ENCODE measurements around the gene GALNT9. TPM values are rescaled to one million over a fixed set of nuclear protein-coding genes. Genes with fewer than 3 reads are reported as not detected.

GALNT9 gene
- total and polyA plus RNA-seq, 2 experiments from 2014 or later = 3.9 to 4.7 TPM

GRCh38 chr12:132206046-132206434 lies 123.3 kb downstream of the GALNT9 start:
- WGBS (ENCODE audit: low lambda C conversion rate, missing lambda C conversion rate) = 77% methylated on average over 13 of the region's 14 CpGs
- Histone ChIP-seq H3K36me3 (replicated peaks; ENCODE audit: insufficient read depth, low read depth) (no peaks in the 10 kb centered on the region), H3K9me3 (ENCODE audit: low read depth) (no peaks in the 10 kb centered on the region), H3K27me3 (peaks cover 9% of the 10 kb centered on the region), H3K27ac (no peak overlapping the region), H3K4me3 (no peak overlapping the region), H3K4me2 (peak overlapping the region; percentile 70), H3K9me2 (replicated peaks; ENCODE audit: insufficient read depth) (no peaks in the 10 kb centered on the region), H3K79me2 (no peaks in the 10 kb centered on the region), H3K4me1 (ENCODE audit: insufficient read depth) (no peaks in the 10 kb centered on the region), H2AFZ (no peak overlapping the region), H4K20me1 (ENCODE audit: insufficient read depth, poor library complexity, severe bottlenecking) (no peaks in the 10 kb centered on the region)
- no peak for DNase-seq (ENCODE audit: low spot score)
- TF ChIP-seq EZH2 (IDR thresholded peaks at IDR 0.05; ENCODE audit: borderline replicate concordance) (no peak), CTCF (IDR thresholded peaks at IDR 0.05; ENCODE audit: poor library complexity) (no peak), EZH2phosphoT487 (IDR thresholded peaks at IDR 0.05; ENCODE audit: low read depth, severe bottlenecking, unreplicated experiment) (no peak)

- WGBS (ENCODE audit: low lambda C conversion rate, missing lambda C conversion rate) = 59% methylated on average over 50 of the region's 53 CpGs
- DNase-seq (ENCODE audit: low spot score) = no peak
- Histone ChIP-seq H3K36me3 (replicated peaks; ENCODE audit: insufficient read depth, low read depth) (no peaks in the 10 kb centered on the region), H3K27ac (no peak overlapping the region), H3K9me2 (replicated peaks; ENCODE audit: insufficient read depth) (no peaks in the 10 kb centered on the region), H3K79me2 (no peaks in the 10 kb centered on the region), H3K4me2 (peak overlapping the region; percentile 70), H3K4me3 (no peak overlapping the region), H3K9me3 (ENCODE audit: low read depth) (no peaks in the 10 kb centered on the region), H3K27me3 (peaks cover 9% of the 10 kb centered on the region), H2AFZ (no peak overlapping the region), H3K4me1 (ENCODE audit: insufficient read depth) (no peaks in the 10 kb centered on the region), H4K20me1 (ENCODE audit: insufficient read depth, poor library complexity, severe bottlenecking) (no peaks in the 10 kb centered on the region)
- no peak for TF ChIP-seq CTCF (IDR thresholded peaks at IDR 0.05; ENCODE audit: poor library complexity)
- no peak for TF ChIP-seq EZH2phosphoT487 (IDR thresholded peaks at IDR 0.05; ENCODE audit: low read depth, severe bottlenecking, unreplicated experiment)
- TF ChIP-seq EZH2 (IDR thresholded peaks at IDR 0.05; ENCODE audit: borderline replicate concordance) = no peak
Observed at GRCh38 chr12:132205271-132206045, 123.9 kb downstream of the GALNT9 start.

GRCh38 chr12:132204793-132205270 lies 124.6 kb downstream of the GALNT9 start:
- no peaks in the 10 kb centered on the region for H3K9me3 ChIP-seq (ENCODE audit: low read depth)
- no peak overlapping the region for H3K4me3 ChIP-seq
- no peaks in the 10 kb centered on the region for H3K4me1 ChIP-seq (ENCODE audit: insufficient read depth)
- H3K4me2 ChIP-seq = peak overlapping the region; percentile 70
- H2AFZ ChIP-seq = no peak overlapping the region
- no peaks in the 10 kb centered on the region for H4K20me1 ChIP-seq (ENCODE audit: insufficient read depth, poor library complexity, severe bottlenecking)
- peaks cover 9% of the 10 kb centered on the region for H3K27me3 ChIP-seq
- no peak for DNase-seq (ENCODE audit: low spot score)
- 65% methylated on average over 20 of the region's 20 CpGs for WGBS (ENCODE audit: low lambda C conversion rate, missing lambda C conversion rate)
- H3K36me3 ChIP-seq (replicated peaks; ENCODE audit: insufficient read depth, low read depth) = no peaks in the 10 kb centered on the region
- TF ChIP-seq EZH2phosphoT487 (IDR thresholded peaks at IDR 0.05; ENCODE audit: low read depth, severe bottlenecking, unreplicated experiment) (no peak), CTCF (IDR thresholded peaks at IDR 0.05; ENCODE audit: poor library complexity) (no peak), EZH2 (IDR thresholded peaks at IDR 0.05; ENCODE audit: borderline replicate concordance) (no peak)
- no peak overlapping the region for H3K27ac ChIP-seq
- H3K79me2 ChIP-seq = no peaks in the 10 kb centered on the region
- no peaks in the 10 kb centered on the region for H3K9me2 ChIP-seq (replicated peaks; ENCODE audit: insufficient read depth)

Data from hepatocyte (in vitro differentiated cells).